HG03354 (cell line): Measurements from ENCODE around the gene ZC3H7A.

Experiments used
- ATAC-seq: cut with Tn5 transposase; IDR thresholded peaks from one replicate; pipeline ENCODE4 v1.9.1; 2021; ENCODE audit warnings: mild to moderate bottlenecking; ENCODE audit not compliant: unreplicated experiment, poor library complexity, severe bottlenecking

ZC3H7A gene

DNA sequence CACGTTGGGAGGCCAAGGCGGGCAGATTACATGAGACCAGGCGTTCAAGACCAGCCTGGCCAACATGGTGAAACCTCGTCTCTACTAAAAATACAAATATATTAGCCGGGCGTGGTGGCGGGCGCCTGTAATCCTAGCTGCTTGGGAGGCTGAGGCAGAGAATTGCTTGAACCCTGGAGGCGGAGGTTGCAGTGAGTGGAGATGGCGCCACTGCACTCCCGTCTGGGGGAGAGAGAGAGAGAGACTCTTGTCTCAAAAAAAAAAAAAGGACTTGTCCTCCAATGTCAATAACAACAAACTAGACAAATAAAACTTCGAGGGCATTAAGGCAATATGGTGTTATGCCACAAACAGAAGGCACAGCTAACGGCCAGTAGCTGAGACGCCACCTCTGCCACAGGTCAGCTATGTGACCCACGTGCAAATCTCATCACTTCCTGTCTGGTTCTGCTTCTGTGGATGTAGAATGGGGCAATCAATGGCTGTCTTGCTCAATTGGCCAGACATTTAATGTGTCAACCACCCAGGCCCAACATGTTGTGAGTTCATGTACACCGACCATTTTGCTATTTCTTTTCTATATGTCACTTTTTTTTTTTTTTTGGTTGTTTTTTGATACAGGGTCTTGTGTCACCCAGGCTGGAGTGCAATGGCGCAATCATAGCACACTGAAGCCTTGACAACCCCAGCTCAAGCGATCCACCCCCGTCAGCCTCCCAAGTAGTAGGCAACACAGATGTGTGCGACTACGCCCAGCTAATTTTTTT, 53.6 kb downstream of the ZC3H7A start:
- ATAC-seq, result no peak

DNA sequence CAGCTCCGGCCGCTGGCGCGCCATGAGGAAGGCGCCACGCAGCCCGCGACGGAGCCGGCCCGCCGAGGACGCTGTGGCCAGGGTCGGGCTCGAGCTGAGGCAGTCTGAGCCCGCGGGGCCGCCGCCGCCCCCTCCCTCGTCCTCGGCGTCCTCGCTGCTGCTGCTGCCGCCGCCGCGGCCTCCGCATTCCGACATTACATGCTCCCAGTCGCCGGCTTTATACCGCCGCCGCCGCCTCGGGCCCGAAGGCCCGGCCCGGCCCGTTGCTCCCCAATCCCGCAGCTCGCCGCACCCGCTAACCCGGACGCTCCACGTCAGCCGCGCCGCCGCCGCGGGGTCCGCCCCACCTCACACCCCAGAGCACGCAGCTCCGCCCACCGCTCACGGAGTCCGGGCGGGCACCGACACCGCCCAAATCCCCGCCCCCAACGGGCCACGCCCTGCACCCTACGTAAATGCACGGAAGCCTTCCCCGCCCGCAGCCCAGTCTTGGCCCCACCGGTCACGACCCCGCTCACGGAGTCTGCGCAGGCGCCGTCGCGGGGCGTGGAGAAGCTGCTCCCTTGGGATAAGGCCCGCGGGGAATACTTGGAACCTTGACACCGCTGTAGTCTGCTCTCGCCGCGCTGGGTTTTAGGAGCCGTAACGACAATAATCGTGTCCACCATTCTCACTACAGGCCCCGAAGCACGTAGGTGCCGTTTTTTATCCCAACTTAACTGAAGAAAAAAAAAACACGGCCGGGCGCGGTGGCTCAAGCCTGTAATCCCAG, 54.3 kb downstream of the ZC3H7A start, which contains the start of gene TXNDC11:
TSS of gene TXNDC11 (minus strand) at position 322 of the 772 bp plus-strand sequence. CDS start at position 195, 127 bp downstream.
- ATAC-seq, result peak; percentile 89

DNA sequence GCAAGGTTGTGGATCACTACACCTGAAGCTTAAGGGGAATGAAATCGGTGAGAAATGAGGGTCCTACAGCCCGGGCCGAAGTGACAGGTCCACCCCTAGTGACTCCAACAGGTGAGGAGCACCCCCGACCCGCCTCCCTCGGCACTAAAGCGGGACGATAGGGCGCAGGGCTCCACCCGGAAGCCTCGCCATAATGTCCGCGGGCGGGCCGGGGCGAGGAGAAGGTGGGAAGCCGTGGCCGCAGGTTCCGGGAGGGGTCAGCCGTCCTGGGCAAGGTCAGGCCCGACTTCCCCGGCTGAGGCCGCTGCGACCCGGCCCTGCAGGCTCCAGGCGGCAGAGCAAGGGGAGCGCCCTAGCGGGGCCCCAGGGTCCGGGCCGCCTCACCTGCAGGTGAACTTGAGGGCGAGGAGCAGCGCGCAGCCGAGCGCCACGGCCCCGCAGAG, 54.9 kb downstream of the ZC3H7A start:
- ATAC-seq, result peak; percentile 35

DNA sequence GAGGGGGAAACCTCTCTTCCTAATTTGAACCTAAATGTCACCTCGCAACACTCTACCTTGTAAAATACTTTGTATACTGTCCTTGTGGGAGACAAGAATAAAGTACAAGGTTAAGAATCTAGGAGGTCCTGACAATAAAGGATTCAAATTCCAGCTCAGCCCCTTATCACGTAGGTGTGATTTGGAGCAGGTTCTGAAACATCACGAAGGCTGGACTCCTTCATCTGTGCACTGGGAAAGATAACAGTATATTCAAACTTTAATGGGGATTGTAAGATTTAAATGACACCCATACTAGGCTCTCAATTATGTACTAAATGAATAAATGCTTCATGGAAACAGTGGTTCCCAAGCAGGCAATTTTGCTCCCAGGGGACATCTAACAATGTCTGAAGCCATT, 56.5 kb downstream of the ZC3H7A start:
- ATAC-seq, result no peak

DNA sequence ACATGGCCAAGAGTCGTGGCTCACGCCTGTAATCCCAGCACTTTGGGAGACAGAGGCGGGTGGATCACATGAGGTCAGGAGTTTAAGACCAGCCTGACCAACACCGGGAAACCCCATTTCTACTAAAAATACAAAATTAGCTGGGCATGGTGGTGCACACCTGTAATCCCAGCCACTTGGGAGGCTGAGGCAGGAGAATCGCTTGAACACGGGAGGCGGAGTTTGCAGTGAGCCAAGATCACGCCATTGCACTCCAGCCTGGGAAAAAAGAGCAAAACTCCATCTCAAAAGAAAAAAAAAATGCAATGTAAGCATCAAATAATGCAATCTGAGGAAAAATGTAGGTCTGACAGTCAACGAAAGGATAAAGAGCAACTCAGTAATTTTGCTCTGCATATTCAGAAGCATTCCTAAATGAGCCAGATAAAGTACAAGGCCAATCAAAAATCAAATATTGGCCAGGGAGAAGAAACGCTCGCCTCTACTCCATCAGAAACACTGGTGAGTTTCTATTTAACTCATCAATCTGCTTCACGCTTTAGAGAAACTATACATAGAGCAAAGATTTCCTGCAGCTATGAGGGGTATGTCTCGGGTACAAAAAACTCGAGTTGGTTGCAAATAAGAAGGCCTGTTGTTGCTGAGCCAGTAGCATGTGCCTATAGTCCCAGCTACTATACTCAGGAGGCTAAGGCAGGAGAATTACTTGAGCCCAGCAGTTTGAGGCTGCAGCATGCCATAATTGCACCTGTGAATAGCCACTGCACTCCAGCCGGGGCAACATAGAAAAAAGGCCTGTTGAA, 58.1 kb downstream of the ZC3H7A start:
- no peak for ATAC-seq

DNA sequence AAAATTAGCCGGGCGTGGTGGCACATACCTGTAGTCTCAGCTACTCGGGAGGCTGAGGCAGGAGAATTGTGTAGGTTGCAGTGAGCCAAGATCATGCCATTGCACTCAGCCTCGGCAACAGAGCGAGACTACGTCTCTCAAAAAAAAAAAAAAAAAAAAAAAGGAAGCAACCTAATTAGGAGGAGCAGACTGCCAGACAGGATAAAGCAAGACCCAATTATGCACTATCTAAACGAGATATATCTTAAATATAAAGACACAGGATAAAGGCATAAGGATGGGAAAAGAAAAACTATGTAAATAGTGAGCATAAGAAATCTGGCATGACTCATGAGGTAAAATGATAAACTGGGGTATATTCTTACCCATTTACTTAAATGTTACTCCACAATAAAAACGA, 59.3 kb downstream of the ZC3H7A start:
- ATAC-seq, result no peak

DNA sequence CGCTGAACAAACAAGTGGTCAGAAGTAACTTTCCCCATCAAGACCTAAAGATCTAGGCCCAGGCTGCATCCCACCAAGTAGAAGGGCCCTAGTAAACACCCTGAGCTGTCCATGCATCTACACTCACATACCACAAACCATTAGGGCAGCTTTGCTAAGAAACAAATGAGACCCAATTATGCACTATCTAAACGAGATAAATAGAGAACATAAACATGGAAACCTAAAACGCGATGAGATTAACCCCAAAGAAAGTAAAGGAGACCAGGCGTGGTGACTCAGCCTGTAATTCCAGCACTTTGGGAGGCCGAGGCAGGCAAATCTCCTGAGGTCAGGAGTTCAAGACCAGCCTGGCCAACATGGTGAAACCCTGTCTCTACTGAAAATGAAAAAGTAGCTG, 60.2 kb downstream of the ZC3H7A start:
- ATAC-seq, result no peak

DNA sequence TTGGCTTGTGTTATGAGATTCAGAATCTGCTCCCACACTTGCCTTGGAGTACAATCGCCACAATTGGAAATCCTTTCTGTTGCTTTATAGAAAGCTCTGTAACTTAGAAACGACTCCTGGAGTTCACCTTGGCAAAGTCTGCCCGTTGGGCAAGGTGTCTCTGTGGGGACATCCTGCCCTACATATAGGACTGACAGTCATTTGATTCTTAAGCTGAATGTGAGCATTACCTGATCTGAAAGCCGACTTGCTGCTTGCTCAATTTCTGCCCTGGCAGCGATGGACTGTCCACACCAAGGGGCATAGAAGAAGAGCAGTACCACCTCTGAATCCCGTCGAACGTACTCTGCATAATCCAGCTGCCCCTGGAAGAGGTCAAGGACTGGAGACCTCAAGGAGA, 61.3 kb downstream of the ZC3H7A start:
- ATAC-seq, result no peak

DNA sequence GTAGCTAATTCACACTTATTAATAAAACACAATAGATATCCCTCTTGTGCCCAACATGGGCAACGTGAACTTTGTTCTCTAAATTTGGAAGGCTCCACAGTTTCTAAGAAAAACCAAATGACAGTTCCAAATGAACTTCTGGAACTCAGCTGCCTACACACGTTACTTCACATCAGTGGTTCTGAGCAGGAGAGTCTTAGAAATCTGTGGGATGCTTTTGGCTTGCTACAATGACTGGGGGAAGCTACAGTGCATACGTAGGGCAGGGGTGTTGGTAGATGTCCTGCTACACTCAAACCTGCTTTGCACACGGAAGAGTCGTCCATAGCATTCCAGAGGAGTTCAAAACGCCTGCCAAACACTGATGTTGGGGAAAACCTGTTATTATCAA, 62.4 kb downstream of the ZC3H7A start:
- ATAC-seq, result no peak

DNA sequence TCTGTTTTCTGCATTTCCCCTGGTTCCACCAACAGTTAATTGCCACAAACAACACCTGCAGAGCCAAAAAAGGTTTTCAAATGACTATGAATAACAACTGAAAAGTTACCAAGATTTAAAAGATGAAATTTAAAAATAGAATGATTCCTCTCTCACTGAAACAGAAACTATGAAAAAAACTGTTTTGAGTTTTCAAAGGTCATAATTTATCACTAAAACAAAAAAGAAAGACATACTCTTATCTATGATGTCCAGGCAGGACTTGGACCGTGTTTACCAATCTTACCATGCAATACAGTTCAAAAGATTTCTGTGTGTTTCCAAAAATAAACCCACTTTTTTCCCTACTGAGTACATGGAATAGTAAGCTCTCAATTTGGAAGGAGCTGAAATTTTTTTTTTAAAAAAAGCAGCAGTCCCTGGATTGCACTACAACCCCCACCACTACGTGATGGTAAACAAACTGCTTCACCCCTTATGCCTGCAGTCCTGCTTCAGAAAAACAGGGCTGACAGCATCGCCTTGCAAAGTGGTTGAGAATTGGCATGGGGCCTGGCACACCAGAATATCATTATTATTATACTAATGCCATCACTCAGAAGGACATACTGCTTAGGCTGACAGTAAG, 62.9 kb downstream of the ZC3H7A start:
- ATAC-seq, result no peak

DNA sequence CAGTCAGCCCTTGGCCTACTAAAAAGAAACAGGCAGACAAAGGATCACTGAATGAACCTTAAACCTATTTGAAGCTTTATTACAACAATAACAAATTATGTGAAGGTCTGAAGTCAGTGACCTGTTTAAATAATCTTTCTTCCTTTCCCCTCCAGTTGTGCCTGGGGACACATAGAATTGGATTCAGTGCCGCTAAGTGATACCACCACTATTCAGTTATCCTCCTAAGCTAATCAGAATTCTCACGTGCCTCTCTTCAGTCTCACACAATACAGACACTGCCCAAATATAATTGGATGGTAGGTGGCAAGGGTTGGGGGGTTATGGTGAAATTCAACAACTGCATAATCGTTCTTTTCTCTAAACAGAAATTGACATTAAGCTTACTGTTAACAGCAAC, 65.8 kb downstream of the ZC3H7A start:
- no peak for ATAC-seq

DNA sequence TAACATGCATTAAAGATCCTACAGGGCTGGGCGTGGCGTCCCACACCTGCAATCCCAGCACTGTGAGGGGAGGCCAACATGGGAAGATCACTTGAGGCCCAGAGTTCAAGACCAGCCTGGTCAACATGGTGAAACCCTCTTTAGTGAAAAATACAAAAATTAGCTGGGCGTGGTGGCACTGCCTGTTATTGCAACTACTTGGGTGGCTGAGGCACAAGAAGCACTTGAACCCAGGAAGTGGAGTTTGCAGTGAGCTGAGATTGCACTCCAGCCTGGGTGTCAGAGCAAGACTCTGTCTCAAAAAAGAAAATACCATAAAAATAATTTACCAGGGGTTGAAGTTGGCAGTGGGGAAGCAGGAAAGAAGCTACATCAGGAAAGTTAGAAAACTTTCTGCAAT, 67.3 kb downstream of the ZC3H7A start:
- no peak for ATAC-seq

DNA sequence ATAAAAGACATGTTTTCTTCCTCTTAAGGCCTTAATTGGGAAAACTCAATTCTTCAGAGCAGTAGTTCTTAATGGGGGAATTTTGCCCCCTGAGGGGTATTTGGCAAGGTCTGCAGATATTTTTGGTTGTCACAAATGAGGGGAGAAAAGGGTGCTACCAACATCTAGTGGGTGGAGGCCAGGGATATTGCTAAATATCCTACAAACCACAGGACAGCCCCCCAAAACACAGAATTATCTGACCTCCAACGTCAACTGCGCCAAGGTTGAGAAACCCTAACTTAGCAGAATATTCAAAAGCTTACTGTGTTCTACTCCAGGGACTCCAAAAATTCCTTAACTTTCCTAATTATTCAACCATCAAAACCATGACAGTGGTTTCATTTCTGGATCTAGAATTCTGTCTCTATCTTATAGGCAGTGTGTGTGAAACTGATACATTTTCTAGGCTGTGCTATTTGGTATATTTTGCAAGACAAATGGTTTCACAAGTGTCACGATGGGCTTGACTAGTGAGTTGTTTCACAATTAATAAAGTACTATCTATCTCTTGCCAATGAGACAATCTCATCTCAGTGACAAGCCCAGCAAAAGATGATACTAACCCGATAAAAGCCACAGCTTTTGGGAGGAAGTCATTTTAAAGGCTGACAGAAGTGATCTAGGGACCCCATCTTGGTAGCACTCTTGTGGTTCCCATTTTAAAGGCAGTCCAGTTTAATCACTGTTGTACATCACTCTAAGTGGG, 69.1 kb downstream of the ZC3H7A start:
- no peak for ATAC-seq

DNA sequence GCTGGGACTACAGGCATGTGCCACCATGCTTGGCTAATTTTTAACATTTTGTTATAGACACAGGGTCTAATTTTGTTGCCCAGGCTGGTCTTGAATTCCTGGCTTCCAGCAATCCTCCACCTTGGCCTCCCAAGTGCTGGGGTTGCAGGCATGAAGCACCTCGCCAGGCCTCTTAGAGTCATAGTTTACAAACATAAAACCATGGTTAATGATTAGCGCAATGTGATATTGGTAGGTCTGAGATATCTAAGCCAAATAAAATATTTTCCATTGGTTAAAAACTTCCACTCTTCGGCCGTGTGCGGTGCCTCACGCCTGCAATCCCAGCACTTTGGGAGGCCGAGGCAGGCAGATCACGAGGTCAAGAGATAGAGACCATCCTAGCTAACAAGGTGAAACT, 71.0 kb downstream of the ZC3H7A start:
- no peak for ATAC-seq

DNA sequence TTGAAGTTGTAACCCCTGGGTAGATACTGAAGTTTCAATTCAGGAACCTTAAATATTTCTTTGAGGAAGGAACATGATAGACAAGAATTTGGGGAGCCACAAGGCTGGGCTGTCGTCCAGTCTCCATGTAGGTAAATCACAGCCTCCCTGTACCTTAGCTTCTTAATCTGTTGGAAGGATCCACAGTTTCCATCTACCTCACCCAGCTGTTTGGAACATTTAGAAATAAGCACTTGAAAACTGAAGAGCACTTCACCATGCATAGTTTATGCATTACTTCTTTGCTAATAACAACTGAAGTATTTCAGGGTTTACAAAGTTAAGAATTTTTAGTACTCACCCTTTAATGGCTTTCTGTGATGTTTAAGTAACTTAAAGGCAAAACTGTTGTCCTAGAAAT, 71.6 kb downstream of the ZC3H7A start:
- no peak for ATAC-seq

DNA sequence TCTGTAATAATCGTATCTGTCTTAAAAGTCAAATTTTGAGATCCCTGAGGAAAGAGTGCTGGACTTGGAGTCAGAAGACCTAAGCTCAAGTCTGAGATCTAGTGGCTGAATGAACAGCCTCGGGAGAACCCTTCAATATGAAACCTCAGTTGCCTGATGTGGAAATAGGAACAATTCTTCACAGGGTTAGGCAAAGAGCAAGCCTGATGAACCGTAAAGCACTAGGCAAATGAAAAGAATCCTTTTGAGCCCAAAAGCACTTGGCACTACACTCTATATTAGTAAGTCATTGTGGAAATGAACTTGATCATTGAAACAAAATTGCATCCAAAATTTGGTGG, 74.6 kb downstream of the ZC3H7A start:
- ATAC-seq, result no peak

DNA sequence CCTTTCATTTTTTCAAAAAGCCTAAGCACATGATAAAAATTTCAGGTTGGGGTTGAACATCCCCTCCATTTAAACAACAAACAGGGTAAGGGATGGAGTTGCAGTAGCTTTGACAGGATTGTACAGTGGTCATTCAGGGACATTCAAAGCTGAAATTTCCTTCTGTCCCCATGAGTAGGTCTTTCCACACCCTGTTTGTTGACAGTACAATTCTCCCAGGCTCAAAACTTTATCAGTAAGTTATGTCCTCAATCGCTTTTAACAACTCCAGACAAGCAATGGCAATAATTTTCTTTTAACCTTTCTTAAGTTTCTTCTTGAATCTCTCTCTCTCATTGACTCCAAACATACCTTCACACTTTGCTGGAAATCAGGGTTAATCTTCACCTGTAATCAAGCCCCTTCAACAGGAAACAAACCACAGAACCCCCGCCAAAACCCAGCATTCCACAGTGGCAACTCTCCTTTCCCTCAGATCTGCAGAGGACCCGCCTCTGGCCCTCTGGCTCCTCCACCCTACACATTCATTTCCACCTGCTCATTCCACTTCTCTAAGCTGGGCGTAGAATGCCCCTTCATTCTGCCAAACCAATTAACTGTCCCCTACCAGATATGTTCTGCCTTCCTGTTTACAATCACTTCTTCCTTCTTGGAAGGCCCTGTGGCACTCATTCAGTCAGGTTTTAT, 75.1 kb downstream of the ZC3H7A start:
- ATAC-seq, result no peak

DNA sequence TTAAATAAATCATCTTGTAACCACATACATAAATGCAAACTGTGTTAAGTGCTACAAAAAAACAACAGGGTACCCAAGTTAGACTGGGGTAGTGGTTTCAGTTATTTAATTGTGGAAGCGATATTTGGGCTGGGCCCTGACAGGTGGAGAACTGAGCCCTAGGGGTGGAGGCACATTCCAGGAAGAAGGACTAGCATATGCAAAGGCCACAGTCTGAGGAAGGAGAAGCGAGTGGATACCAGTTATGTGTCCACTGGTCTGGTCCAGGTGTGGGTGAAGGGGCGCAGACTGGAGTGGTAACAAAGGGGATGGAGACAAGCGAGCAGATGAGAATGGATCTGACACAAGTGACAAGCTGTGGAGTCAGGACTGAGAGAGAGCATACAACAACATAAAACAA, 77.3 kb downstream of the ZC3H7A start:
- no peak for ATAC-seq

DNA sequence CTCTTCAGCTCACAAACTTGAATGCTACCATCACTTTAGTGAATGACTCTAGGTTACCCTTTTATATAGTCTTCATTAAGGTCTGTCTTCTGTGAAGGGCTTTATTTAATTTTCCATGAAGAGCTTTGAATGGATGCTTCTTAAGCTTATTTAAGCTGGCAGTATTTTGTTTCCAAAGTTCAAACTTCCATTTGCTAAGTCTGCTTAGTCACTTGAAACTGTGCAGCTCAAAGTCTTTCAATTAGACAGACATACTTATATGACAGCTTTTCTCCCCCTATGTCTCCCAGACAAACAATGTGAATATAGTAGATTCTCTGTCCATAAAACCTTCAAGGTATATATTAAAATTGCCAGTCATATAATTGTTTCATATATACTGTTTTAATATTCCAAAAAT, 77.9 kb downstream of the ZC3H7A start:
- ATAC-seq, result no peak
